Inflammatory macrophage (primary cell): ENCODE measurements around the gene GPR153.

Experiments
- DNase-seq, 2 donors: peaks; one replicate each; pipeline ENCODE4 v3.0.0-alpha.2; 2020 to 2022

The GPR153 gene

GRCh38 chr1:6286266-6286665, 25.4 kb upstream of the GPR153 start:
- no peak for DNase-seq

DNA sequence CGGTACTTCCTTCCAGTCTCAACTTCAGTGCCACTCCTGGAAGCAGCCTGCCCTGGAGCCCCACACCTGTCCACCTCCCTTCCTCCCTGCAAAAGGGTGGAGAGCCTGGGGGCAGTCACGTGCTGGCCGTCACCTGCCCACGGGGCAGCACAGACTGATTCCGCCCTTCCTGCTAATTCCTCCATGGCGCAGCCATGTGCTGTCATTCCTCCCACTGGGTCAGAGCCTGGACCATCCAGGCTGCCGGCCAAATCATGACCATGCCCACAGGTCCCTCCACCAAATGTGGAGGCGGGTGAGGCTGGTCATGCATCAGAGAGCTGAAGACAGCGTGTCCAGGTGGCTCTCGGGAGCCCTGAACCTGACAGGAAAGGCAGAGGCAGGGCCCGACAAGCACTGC, 24.4 kb upstream of the GPR153 start:
- DNase-seq, result no peak

DNA sequence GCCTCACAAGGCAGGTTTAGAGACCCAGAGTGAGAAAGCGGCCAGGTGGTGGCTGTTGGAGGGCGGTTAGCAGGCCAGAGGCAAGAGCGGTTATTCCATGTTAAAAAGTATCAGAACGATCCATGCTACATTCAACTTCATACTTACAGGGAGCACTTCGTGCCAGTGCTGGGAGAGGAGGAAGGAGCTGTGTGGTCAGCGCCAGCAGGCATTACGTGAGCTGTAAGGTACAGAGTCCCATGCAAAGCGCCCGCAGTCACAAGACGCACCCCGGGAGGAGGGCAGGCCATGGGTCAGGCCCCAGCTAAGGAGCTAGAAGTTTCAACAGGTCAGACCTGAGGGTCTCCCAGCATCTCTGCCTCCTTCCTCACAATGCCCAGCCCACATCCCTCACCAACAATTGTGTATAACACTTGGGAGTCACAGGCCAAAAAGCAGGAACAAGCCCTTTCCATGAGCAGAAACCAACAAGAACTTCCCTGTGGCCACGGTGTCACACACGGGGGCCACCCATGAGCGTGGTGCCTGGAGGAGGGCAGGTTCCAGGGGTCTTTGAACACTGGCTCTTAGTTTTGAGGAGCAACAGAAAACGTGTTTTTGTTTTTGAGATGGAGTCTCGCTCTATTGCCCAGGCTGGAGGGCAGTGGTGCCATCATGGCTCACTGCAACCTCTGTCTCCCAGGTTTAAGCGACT, 21.8 kb upstream of the GPR153 start:
- no peak for DNase-seq

GRCh38 chr1:6281511-6282402, 20.9 kb upstream of the GPR153 start:
- DNase-seq, result peak; percentile 28 to 59

DNA sequence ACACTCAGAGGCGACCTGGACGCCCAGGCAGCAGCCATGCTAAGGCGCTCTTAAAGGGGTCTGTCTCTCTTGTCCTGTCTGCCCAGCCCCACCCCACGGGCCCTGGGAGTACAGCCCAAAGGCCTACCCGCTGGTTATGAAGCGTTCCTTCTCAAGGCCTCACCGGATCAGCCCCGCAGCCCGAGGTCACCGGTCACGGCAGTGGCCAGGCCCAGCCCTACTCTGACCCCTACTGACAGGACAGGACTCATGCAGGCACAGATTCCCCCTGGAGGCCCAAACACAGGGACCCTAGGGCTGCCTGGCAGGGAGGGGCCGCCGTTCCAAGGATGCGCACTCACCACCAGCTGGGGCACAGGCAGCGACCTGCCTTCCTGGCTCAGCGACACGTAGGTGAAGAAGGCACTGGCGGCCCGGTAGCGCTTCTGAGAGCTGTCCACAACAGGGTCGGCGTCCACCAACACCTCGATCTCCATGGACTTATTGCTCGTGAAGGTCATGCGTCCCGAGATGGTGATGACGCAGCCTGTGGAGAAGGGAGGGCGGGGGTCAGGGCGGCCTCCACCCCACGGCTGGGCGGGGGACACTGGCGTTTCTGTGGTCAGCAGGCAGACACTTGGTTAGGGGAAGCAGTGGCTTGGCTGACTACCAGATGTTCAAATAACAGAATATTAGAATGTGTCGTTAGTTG, 20.0 kb upstream of the GPR153 start:
- DNase-seq, result peak in 1 of 2 donors; percentile 14

DNA sequence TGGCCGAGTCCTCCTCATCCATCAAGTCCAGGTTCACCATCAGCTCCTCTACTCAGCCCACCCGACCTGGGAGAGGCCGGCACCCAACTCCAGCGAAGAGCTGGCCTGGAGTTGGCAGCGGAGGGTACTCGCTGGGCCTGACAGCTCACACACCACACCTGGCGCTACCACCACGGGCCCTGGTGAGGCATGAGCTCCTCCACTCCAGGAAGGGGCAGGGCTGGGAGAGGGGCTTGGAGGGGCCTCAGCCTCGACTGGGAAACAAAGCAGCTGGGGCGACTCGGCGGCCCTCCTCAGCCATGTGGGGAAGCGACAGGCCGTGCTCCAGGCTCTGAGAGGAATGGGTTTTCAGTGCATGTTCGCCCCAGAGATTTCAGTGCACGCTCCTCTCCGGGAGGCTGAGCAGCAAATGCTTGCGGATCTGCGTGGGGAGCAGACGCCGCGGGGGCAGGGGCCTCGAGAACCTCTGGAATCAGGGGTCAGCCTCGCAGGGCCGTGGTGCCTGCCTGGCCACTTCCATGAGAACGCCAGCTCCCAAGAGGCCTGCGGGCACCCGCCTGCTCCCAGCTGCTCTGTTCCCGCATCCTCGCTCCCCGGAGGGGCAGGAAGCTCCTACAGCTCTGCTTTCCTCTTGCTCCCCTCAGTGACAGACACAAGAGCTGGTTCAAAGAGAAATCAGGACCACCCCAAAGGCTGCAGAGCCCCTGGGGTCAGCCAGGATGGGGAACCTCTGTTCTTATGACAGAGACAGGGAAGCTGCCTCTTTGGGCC, 18.9 kb upstream of the GPR153 start:
- no peak for DNase-seq

- DNase-seq, result no peak
These were observed 18.2 kb upstream of the GPR153 start for GRCh38 chr1:6279066-6279465.

DNA sequence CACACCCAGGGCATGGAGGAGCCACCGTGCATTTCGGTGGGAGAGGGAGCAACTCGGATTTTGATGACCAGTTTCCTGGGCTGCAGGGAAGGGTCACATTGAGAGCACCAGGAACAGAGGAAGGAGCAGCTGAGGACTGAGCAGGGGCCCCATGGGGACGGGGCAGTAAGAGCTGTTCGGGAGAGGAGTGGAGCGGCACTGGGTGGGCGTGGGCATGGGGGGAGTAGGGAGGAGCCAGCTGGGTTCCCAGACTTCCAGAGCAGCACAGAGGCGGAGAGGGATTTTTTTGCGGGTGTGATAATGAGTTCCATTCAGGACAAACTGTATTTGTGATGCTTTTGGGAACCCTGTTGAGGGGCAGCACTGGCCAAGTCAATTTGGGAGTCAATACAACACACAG, 17.4 kb upstream of the GPR153 start:
- DNase-seq, result no peak

DNA sequence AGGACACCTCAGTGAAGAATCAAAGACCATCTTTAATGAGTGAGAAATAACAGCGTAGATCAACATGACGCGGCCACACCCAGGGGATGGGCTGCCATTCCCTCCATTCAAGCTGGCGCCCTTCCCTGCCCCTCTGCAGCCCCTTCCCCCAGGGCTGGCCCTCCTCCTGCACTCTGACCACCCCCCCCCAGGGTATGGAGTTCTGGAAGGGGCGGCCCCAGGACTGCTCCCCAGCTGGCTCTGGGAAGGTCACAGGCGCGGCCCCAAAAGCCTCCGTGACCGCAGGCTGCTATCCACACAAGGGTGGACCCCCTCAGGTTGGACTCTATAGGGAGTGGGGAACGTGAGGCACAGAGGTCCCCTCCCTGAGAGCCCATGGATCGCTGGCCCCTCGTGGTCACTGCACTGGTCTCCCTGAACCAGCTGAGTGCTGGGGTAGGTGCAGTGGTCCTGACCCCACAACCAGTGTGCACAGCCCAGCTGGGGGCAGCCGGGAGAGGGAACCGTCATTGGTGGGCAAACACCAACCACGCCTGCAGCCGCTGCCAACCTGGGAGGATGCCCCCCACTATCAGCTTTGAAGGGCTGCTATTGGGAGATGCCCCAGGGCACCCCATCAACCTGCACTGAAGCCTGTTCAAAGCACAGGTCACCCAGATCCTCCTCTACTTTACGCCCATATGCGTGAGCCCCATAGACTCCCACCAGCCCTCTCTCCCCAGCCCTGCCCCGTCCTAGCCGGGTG, 16.1 kb upstream of the GPR153 start:
- DNase-seq, result no peak

GRCh38 chr1:6275826-6276782, 15.2 kb upstream of the GPR153 start:
- DNase-seq, result no peak

DNA sequence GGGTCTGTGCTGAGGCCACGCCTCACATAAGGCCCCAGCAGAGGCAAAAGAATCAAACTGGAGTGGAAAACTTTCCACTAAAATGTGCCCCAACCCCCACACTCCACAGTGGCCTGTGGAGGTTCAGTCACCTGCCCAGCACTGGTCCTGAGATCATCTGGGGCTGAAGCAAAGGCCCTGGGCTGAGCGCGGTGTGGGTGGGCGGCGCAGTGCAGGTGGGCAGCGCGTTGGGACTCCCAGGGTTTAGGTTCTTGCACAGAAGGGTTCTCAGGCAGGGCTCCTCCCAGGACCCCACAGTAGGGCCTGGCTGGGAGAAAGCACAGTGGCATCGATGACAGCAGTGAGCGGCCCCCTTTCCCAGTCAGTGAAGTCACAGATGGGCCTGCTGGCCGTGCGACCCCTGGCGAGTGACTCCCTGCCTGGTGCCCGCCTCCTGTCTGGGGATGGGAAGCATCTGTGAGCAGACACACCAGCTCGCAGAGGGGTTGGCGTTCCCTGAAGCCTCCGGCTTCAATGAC, 13.8 kb upstream of the GPR153 start:
- no peak for DNase-seq

DNA sequence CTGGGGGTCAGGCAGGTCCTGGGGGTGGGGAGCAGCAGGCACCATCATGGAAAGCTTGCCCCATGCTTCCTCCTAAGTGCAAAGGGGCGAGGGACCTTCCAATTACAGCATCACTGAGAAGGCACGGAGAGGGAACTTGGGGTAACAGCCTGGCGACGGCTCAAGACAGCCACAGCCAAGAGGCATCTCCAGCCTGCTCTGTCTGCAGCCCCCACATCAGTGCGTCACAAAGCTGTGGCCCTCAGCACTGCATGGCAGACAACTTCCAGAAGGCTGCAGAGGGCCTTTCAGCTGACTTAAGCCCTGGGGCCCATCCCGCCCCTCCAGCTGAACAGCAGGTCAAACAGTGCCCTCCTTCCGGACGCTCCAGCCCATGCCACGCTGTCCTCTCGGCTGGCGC, 13.2 kb upstream of the GPR153 start:
- DNase-seq, result no peak

- no peak for DNase-seq
These were observed 12.5 kb upstream of the GPR153 start for GRCh38 chr1:6273380-6273891.

GRCh38 chr1:6272868-6273267, 12.0 kb upstream of the GPR153 start:
- DNase-seq, result no peak

- no peak for DNase-seq
These were observed 11.6 kb upstream of the GPR153 start for GRCh38 chr1:6272452-6272851.

DNA sequence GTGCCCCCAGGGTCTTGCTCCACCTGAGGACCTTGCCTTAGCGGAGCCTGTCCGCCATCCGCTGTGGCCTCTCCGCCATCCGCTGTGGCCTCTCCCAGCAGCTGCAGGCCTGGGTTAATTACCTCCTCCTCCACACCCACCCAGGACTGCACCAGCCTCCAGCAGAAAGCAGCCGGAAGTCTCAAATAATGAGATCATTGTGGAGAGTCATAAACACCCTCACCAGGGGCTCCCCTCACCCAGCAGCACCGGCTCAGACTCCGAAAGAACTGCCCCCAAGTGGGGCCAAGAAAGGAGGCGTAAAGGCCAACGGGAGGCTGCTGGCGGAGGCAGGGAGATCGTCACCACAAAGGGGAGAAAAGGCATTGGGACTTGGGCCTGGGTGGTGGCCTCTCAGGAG, 10.7 kb upstream of the GPR153 start:
- no peak for DNase-seq

DNA sequence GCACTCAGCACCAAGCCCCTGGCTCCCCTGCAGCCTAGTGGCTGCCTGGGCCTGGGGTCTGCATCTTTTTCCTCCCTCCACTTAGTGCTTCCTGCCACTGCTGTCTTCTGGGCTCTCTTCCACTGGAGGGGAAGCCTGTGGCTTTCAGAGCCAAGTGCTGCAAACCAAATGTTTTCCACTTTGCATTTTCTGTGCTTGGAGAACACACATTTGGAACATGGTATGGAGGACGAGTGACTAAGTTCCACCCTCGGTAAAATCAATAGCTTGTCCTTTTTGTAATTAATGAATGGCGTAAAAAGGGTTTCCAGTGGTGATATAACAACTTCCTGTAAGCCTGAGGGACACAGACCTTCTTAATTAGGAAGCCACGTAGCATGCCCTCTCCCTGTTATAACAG, 10.1 kb upstream of the GPR153 start:
- no peak for DNase-seq

DNA sequence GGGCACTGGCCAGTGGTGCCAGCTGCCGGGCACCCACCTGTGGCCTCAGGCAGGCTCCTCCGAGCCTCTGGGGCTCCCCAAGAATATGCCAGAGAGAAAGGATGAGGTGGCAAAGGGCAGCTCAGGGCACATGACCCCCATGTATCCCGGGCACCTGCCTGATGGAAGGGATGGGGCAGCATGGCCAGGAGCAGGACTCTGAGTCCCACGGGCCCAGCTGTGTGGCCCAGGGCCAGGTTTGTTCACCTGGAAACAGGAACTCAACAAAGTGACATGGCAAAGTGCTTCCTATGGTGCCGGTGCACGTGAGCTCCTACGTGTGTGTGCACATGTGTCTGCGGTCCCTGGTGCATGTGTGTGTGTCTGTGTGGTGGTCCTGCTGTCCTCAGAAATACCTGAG, 9.5 kb upstream of the GPR153 start:
- no peak for DNase-seq

DNA sequence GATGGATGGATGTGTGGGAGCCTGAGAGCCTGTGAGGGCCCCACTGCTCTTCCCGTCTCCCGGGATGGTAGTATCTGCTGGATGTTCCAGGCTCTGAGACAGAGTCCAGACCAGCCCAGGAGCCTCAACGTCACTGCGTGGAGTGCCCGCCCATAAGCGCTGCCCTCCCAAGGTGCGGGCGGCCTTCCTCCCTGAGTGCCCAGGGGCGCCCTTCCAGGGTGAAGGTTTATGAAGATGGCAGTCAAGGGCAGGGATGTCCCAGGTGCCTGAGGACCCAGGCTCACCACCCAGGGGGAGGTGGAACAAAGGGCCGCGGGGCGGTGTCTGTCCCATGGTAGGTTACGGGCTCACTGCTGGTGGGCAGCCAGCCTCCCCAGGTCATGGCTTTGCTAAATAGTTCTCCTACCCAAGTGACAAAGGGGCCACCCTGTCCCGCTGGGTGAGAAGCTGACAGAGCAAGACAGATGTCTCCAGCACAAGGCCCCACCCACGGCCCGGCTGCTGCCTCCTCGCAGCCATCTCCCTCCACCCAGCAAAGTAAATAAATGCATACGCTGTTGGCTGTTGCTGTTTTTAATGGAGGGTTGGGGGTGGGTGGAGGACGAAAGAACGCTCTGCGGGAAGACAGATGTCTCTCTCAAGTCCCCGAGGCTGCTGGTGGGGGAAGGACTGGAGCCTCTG, 9.0 kb upstream of the GPR153 start:
- DNase-seq, result no peak

DNA sequence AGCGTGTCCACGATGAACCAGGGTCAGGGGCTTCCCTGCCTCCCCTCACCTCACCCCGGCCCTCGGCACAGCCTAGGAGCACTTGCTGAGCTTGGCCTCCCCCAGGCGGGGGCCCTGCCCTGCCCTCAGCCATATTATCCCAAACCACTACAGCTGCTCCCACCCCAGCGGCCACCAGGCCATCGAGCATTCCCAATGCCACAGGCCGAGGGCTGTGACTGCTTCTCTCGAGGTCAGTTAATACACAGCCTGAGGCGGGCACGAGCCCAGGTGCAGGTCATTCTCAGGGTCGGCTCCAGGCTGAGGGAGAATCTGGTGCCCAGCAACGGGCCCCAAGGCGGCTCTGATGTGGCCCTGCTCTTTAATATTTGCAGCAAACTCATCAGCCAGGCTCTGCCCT, 8.4 kb upstream of the GPR153 start:
- no peak for DNase-seq
